ENCODE data around the gene HCK. TPM values are rescaled to one million over a fixed set of nuclear protein-coding genes. Genes with fewer than 3 reads are reported as not detected.
"Not testable (repeated sequence)": the region's sequence is repeated elsewhere in the genome, so short reads cannot be mapped to it uniquely, and the experiment has no call there.

The HCK gene
- total RNA-seq, 2 donors from 2014 or later = 0.14 TPM; not detected in 1

DNA sequence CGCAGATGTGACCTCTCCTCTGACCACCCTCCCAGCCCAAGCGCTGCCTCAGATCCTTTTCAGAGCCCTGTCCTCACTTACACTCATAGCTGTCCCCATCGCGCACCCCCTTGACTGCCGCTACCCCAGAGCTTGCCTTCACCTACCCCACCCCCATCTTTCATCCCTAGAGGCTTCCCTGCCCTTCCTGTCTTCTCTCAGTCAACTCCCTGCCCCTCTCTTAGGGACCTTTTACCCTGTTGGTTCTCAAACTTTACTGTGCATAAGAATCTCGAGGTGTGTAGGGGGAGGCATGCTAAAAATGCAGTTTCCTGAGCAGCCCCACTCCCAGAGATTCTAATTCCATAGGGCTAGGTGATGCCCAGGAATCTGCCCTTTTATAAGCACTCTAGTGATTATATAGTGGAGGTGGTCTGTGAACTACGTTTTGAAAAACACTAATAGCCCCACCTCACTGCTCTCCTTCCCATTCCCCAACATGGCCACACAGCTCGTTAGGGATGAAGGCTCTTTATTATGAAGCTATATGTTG, 58.2 kb downstream of the HCK start:
- Mint-ChIP-seq H3K4me1 (ENCODE audit: low read depth in 2 of 2) (peaks cover 39 to 42% of the 10 kb centered on the region in 2 donors), H3K4me3 (peak overlapping the region; percentile 93), H3K27ac (peak overlapping the region; percentile 99 to 100), H3K36me3 (peaks cover 8% of the 10 kb centered on the region), H3K27me3 (peaks cover 2 to 8% of the 10 kb centered on the region in 2 donors), H3K9me3 (no peaks in the 10 kb centered on the region)
- DNase-seq (ENCODE audit: low spot score) = no peak
- peak in 1 of 2 donors; percentile 52 for ATAC-seq

DNA sequence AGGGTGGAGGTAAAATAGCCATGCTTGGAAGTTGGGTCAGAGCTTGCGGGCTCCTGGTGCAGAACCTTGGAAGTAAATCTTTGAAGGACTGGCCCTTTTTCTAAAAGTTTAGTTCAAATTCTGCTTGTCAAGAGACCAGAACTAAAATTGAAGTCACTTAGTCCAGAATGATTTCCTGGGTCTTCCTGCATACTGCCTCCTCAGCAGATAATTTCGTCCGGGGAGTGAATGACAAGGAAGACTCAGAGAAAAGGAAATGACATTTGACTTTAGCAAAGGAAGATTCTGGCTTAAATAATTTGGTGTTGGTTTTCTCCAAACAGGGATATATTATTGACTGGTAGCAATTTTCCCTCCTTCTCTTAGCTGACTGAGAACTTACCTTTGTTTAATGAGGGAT, 58.7 kb downstream of the HCK start:
- Mint-ChIP-seq H3K27me3 (peaks cover 2 to 8% of the 10 kb centered on the region in 2 donors), H3K4me1 (ENCODE audit: low read depth in 2 of 2) (peaks cover 42 to 45% of the 10 kb centered on the region in 2 donors), H3K9me3 (no peaks in the 10 kb centered on the region), H3K4me3 (peak overlapping the region; percentile 93), H3K36me3 (peaks cover 11% of the 10 kb centered on the region), H3K27ac (peak overlapping the region; percentile 99 to 100)
- DNase-seq (ENCODE audit: low spot score) (no peak), ATAC-seq (no peak)

DNA sequence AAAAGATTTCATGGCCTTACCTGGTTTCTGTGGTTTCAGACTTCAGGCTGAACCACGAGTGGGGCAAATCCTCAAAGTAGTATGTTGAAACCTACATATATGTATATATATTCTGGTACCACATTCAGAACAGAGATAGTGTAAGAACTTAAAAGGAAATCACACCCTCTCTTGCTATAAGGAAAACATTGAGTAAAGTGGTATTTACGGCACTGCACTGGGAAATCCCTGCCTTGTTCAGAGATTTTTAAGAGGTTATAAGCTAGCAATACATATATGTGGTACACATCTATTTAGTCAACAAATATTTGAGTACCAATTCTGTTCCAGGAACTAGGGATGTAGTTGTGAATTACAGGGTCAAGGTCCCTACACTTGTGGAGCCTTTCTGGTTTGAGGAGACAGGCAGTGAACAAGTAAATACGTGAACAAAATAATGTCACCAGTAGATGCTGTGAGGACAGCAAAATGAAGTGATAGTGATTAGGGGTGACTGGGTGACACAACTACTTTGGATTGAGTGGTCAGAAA, 59.2 kb downstream of the HCK start:
- H3K4me1 Mint-ChIP-seq (ENCODE audit: low read depth in 2 of 2) = peaks cover 45 to 47% of the 10 kb centered on the region in 2 donors
- no peaks in the 10 kb centered on the region for H3K9me3 Mint-ChIP-seq
- peak overlapping the region; percentile 99 to 100 for H3K27ac Mint-ChIP-seq

DNA sequence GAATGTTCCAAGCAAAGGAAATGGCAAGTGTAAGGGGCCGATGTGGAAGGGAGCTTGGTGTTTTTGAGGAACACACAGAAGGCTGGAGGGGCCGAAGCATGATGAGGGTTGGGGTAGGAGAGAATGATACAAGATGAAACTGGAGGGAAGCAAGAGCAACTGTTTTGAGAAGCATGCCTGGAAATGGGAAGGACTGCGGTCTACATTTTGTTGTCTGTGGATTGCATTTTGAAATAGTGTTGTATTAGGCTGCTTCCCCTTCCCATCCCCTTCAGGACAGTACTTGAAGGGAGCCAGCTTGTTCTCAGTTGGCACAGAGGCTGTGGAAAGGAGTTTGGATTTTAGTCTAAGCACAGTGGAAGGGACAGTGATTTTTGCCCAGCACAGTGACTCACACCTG, 59.7 kb downstream of the HCK start:
- H3K9me3 Mint-ChIP-seq = no peaks in the 10 kb centered on the region
- H3K4me1 Mint-ChIP-seq (ENCODE audit: low read depth in 2 of 2) = peaks cover 48 to 52% of the 10 kb centered on the region in 2 donors
- H3K36me3 Mint-ChIP-seq = peaks cover 11% of the 10 kb centered on the region
- DNase-seq (ENCODE audit: low spot score) (no peak), ATAC-seq (no peak)
- peaks cover 2 to 5% of the 10 kb centered on the region in 2 donors for H3K27me3 Mint-ChIP-seq
- peak overlapping the region; percentile 93 for H3K4me3 Mint-ChIP-seq
- peak overlapping the region; percentile 99 to 100 for H3K27ac Mint-ChIP-seq

More for the DNA sequence above, 59.2 kb downstream of the HCK start:
- Mint-ChIP-seq H3K4me3 (peak overlapping the region; percentile 93), H3K36me3 (peaks cover 11% of the 10 kb centered on the region), H3K27me3 (peaks cover 2 to 8% of the 10 kb centered on the region in 2 donors)
- DNase-seq (ENCODE audit: low spot score) (no peak), ATAC-seq (no peak)

DNA sequence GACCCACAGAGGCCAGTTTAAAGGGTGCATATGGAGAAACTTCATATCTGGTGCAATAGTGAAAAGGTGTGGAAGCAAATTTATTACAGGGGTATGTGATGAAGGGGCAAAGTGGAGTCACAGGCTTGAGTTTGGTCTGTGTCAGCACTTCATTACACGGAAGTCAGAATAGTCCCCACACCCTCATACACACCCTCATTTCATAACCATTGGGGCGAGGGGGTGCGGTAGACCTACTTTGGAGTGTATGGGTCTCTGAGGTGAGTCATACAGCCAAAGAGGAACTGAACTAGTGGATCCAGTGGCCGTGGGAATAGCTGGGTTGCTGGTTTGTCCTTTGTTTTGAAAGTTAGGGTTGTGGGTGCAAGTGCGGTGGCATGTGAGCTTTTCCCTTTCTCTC, 60.8 kb downstream of the HCK start:
- no peak overlapping the region for H3K27ac Mint-ChIP-seq
- H3K27me3 Mint-ChIP-seq = no peaks in the 10 kb centered on the region
- peak overlapping the region; percentile 3 for H3K4me3 Mint-ChIP-seq
- peaks cover 51 to 57% of the 10 kb centered on the region in 2 donors for H3K4me1 Mint-ChIP-seq (ENCODE audit: low read depth in 2 of 2)
- no peak for DNase-seq (ENCODE audit: low spot score)
- ATAC-seq = peak in 1 of 2 donors; percentile 39
- peaks cover 11% of the 10 kb centered on the region for H3K36me3 Mint-ChIP-seq
- H3K9me3 Mint-ChIP-seq = no peaks in the 10 kb centered on the region

DNA sequence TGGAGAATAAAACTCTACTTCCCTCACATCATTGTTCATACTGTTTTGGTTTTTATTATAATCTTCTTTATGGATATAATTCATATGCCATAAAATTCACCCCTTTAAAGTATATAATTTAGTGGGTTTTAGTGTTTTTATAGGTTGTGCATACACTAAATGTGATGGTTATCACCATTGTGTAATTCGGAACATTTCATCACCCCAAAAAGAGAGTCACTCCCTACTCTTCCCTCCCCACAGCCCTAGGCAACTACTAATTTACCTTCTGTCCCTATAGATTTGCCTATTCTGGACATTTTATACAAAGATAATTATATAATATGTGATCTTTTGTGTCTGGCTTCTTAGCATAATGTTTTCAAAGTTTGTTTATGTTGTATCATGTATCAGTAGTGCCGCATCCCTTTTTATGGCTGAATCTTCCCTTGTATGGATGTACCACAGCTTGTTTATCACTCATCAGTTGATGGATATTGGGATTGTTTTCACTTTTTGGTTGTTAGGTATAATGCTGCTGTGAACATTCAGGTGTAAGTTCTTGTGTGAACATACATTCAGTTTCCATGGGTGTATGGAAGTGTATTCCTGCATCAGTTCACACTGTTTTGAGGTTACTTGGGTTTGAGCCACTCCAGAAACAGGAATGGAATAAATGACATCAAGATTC, 61.7 kb downstream of the HCK start:
- H3K27ac Mint-ChIP-seq = peak overlapping the region in 1 of 2 donors; percentile 20
- no peaks in the 10 kb centered on the region for H3K27me3 Mint-ChIP-seq
- ATAC-seq = no peak
- H3K9me3 Mint-ChIP-seq = no peaks in the 10 kb centered on the region
- H3K36me3 Mint-ChIP-seq = peaks cover 11% of the 10 kb centered on the region
- H3K4me3 Mint-ChIP-seq = no peak overlapping the region
- DNase-seq (ENCODE audit: low spot score) = no peak
- H3K4me1 Mint-ChIP-seq (ENCODE audit: low read depth in 2 of 2) = peaks cover 51 to 57% of the 10 kb centered on the region in 2 donors

DNA sequence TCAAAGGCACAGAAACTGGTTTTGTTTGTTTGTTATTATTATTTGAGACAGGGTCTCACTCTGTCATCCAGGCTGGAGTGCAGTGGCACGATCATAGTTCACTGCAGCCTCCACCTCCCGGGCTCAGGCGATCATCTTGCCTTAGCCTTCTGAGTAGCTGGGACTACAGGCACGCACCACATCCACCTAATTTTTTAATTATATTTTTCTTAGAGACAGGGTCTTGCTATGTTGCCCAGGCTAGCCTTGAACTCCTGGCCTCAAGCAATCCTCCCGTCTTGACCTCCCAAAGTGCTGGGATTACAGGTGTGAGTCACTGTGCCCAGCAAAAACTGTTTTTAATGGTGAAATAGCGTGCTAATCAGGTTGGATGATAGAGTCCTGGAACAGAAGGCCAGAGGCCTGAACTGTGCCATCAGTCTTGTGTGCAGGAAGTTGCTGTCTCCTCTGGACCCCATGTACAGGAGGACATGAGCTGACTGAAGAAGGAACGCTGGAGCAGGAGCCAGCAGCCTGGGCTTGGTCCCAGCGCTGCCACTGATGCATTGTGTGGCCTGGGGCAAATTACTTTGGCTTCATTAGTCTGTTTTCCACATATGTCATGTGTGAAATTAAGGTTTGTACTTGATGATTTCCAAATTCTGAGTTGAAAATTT, 62.4 kb downstream of the HCK start:
- DNase-seq (ENCODE audit: low spot score) (no peak), ATAC-seq (no peak)
- no peak overlapping the region for H3K27ac Mint-ChIP-seq
- peaks cover 47 to 57% of the 10 kb centered on the region in 2 donors for H3K4me1 Mint-ChIP-seq (ENCODE audit: low read depth in 2 of 2)
- H3K36me3 Mint-ChIP-seq = peaks cover 11% of the 10 kb centered on the region
- no peaks in the 10 kb centered on the region for H3K27me3 Mint-ChIP-seq
- H3K9me3 Mint-ChIP-seq = no peaks in the 10 kb centered on the region
- no peak overlapping the region for H3K4me3 Mint-ChIP-seq

DNA sequence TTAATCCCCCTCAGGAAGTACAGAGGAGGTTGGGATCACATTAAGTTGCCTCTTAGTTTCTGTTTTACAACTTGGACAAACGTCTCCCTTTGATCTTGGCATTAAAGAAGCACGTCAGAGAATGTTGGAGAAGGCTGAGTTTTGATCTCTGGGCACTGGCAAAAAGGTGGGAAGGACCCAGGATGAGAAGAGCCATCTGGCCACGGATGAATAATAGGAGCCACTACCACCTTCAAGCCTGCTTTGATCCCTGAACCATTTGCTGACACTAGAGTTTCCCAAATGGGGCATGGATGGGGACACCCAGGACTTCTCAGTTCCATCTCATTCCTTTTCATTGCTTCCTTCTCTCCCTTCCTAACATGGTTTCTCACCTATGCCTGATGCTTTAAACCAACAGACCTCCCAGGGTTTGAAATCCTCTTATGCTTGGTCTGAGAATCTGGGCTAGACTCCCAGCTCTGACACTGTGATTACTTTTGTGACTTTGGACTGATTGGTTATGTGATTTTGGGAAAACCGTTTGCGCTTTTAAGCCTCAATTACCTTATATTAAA, 63.2 kb downstream of the HCK start:
- no peak for DNase-seq (ENCODE audit: low spot score)
- Mint-ChIP-seq H3K27ac (no peak overlapping the region), H3K4me1 (ENCODE audit: low read depth in 2 of 2) (peaks cover 41 to 48% of the 10 kb centered on the region in 2 donors), H3K9me3 (no peaks in the 10 kb centered on the region), H3K36me3 (peaks cover 11% of the 10 kb centered on the region), H3K4me3 (no peak overlapping the region), H3K27me3 (no peaks in the 10 kb centered on the region)
- no peak for ATAC-seq

DNA sequence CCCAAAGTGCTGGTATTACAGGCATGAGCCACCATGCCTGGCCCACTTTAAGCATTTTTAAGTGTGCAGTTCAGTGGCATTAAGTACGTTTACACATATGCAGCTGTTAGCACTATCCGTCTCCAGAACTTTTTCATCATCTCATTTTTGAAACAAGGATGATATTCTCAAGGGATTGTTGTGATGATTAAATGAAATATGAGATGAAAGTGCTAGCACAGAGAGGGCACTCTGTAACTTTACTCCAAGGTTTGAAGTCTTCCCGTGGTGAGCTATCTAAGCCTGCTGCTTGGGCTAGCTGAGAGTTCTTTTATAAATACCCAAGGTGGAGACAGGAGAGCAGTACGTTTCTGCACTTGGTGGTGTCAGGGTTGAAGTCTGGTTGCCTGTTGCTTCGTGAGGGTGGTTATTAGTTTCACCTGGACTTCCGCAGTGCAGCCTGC, 64.1 kb downstream of the HCK start:
- H3K27ac Mint-ChIP-seq = no peak overlapping the region
- DNase-seq (ENCODE audit: low spot score) = no peak
- H3K36me3 Mint-ChIP-seq = peaks cover 11% of the 10 kb centered on the region
- no peak for ATAC-seq
- peaks cover 36 to 40% of the 10 kb centered on the region in 2 donors for H3K4me1 Mint-ChIP-seq (ENCODE audit: low read depth in 2 of 2)
- H3K9me3 Mint-ChIP-seq = no peaks in the 10 kb centered on the region
- no peak overlapping the region for H3K4me3 Mint-ChIP-seq
- no peaks in the 10 kb centered on the region for H3K27me3 Mint-ChIP-seq

DNA sequence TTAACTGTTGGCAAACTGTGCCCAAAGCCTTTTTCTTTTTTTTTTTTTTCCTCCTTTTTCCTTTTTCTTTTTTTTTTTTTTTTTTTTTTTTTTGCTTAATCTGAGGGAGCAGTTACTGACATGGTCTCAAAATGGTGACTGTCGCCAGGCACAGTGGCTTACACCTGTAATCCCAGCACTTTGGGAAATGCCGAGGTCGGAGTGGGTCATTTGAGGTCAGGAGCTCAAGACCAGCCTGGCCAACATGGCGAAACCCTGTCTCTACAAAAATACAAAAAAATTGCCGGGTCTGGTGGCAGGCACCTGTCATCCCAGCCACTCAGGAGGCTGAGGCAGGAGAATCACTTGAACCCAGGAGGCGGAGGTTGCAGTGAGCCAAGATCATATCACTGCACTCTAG, 64.8 kb downstream of the HCK start:
- H3K36me3 Mint-ChIP-seq; H3K4me3 Mint-ChIP-seq; H3K27me3 Mint-ChIP-seq; H3K27ac Mint-ChIP-seq; H3K9me3 Mint-ChIP-seq; ATAC-seq; DNase-seq (ENCODE audit: low spot score): not testable (repeated sequence)
- peaks cover 29 to 33% of the 10 kb centered on the region in 2 donors for H3K4me1 Mint-ChIP-seq (ENCODE audit: low read depth in 2 of 2)

DNA sequence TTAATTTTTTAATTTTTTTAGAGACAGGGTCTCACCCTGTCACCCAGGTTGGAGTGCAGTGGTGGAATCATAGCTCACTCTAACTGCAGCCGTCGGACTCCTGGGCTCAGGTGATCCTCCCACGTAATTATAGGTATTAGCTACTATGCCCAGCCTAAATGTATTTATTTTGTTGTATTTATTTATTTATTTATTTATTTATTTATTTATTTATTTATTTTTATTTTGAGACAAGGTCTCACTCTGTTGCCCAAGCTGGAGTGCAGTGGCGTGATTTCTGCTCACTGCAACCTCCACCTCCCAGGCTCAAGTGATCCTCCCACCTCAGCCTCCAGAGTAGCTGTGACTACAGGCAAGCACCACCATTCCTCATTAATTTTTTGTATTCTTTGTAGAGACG, 66.4 kb downstream of the HCK start:
- not testable (repeated sequence) for ATAC-seq; DNase-seq (ENCODE audit: low spot score); H3K9me3 Mint-ChIP-seq; H3K27me3 Mint-ChIP-seq; H3K4me3 Mint-ChIP-seq; H3K27ac Mint-ChIP-seq; H3K36me3 Mint-ChIP-seq
- H3K4me1 Mint-ChIP-seq (ENCODE audit: low read depth in 2 of 2) = peaks cover 21 to 27% of the 10 kb centered on the region in 2 donors

DNA sequence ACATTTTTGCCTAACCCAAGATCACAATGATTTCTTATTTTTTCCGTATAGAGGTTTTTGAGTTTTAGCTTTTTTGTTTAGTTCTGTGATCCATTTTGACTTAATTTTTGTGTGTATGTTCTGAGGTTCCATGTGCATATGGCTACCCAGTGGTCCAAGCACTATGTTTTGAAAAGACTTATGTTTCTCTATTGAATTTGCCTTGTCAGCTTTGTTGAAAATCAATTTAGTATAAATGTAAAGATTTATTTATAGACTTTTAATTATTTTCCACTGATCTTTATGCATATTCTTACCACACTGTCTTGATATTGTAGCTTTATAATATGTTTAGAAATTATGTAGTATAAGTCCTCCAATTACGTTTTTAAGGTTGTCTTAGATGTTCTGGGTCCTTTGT, 67.7 kb downstream of the HCK start:
- Mint-ChIP-seq H3K27me3 (no peaks in the 10 kb centered on the region), H3K4me3 (no peak overlapping the region), H3K27ac (no peak overlapping the region), H3K9me3 (no peaks in the 10 kb centered on the region), H3K36me3 (peaks cover 6% of the 10 kb centered on the region), H3K4me1 (ENCODE audit: low read depth in 2 of 2) (peaks cover 20% of the 10 kb centered on the region in 2 donors)
- DNase-seq (ENCODE audit: low spot score) = no peak
- no peak for ATAC-seq

DNA sequence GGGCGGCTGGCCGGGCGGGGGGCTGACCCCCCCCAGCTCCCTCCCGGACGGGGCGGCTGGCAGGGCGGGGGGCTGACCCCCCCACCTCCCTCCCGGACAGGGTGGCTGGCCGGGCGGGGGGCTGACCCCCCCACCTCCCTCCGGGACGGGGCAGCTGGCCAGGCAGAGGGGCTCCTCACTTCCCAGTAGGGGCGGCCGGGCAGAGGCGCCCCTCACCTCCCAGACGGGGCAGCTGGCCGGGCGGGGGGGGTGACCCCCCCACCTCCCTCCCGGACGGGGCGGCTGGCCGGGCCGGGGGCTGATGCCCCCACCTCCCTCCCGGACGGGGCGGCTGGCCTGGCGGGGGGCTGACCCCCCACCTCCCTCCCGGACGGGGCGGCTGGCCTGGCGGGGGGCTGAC, 69.9 kb downstream of the HCK start:
- H3K4me1 Mint-ChIP-seq (ENCODE audit: low read depth in 2 of 2) = peaks cover 4 to 11% of the 10 kb centered on the region in 2 donors
- H3K4me3 Mint-ChIP-seq; H3K27ac Mint-ChIP-seq; ATAC-seq; H3K36me3 Mint-ChIP-seq; DNase-seq (ENCODE audit: low spot score); H3K27me3 Mint-ChIP-seq; H3K9me3 Mint-ChIP-seq: not testable (repeated sequence)

DNA sequence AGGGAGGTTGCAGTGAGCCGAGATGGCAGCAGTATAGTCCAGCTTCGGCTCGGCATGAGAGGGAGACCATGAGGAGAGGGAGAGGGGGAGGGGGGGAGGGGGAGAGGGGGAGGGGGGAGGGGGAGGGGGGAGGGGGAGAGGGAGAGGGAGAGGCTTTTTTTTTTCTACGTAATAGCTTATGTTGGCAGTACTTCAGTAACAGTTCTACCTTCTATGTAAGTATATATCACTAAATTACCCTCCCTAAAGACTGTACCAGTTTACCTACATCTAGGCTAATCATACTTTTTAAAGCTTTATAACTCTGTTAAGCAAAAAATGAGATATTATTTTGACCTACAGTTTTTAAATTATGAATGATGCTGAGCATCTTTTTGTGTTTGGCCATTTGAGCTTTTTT, 71.0 kb downstream of the HCK start:
- ATAC-seq = no peak
- Mint-ChIP-seq H3K4me1 (ENCODE audit: low read depth in 2 of 2) (peaks cover 0 to 12% of the 10 kb centered on the region in 2 donors), H3K9me3 (no peaks in the 10 kb centered on the region), H3K27me3 (no peaks in the 10 kb centered on the region), H3K27ac (no peak overlapping the region), H3K4me3 (no peak overlapping the region), H3K36me3 (peaks cover 4% of the 10 kb centered on the region)
- no peak for DNase-seq (ENCODE audit: low spot score)

All from natural killer cell treated with Interleukin-12 subunit alpha and Interleukin-12 subunit beta and Interleukin-15 and Interleukin-18, amount 100 ng/mL, for 72 hours (primary cell).